Activated CD8-positive, alpha-beta memory T cell treated with anti-CD3 and anti-CD28 coated beads for 4 hours (primary cell): ENCODE results near the gene GPRIN1.

Experiments
- DNase-seq, 2 donors: peaks; one replicate each; pipeline ENCODE4 v3.0.0-alpha.2; 2020; ENCODE audit warnings: low read depth in 2 of 2

Gene GPRIN1

GRCh38 chr5:176609724-176610434, at the start of gene GPRIN1:
Gene GPRIN1 (minus strand): TSS chr5:176610156. CDS start chr5:176599834, 10,322 bp downstream.
- DNase-seq = peak in 1 of 2 donors; percentile 19

DNA sequence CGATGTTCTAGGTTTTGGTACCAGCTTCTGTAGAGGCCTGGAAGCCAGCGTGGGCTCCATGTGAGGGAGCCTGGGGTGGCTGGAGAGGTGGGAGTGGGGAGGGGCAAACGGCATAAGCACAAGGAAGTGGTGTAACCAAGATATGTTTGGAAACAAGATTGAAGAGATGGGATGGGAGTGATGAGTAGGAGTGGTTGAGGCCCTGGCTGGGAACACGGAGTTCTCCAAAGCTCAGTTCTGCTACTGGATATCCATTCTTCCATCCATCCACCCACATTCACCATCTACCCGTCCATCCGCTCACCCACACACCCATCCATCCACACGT, 49.5 kb upstream of the GPRIN1 start:
- DNase-seq = no peak

GRCh38 chr5:176658817-176659511, 49.0 kb upstream of the GPRIN1 start:
- no peak for DNase-seq

- DNase-seq = peak in 1 of 2 donors; percentile 28
These were observed 48.1 kb upstream of the GPRIN1 start for GRCh38 chr5:176658007-176658599.

DNA sequence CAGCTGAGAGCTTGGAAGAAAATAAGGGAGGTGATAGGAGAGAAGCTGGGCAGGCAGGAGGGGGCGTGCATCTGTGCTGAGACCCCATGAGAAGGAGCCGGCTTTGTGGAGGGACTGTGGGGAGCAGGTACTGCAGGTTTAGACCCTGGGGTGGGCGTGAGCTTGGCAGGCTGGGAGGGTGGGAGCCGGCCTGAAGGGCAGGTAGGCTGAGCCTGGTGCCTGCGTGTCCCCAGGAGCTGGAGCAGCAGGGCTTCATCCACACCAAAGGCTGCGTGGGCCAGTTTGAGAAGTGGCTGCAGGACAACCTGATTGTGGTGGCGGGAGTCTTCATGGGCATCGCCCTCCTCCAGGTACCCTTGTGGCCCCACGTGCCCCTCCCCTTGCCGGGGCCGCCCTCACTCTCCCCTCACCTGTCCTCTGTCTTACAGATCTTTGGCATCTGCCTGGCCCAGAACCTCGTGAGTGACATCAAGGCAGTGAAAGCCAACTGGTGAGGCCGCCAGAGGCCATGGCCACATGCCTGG, 46.6 kb upstream of the GPRIN1 start:
- DNase-seq = no peak

DNA sequence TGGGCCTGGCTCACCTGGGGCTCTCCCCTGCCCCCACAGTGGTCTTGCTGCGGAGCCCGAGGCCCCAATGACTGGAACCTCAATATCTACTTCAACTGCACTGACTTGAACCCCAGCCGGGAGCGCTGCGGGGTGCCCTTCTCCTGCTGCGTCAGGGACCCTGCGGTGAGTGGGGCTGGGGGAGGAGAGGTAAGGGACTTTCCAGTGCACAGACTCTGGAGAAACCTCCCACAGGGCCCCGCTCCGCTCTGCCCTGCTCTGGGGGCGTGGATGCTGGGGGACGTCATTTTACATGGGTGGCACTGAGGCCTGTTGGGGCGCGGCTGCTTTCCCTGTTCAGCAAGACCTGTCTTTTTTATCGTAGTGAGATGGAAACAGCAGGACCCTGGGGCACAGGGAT, 44.9 kb upstream of the GPRIN1 start:
- DNase-seq = no peak

- peak; percentile 84 to 89 for DNase-seq
These were observed 43.7 kb upstream of the GPRIN1 start for GRCh38 chr5:176653401-176654385.

GRCh38 chr5:176652136-176652535, 42.2 kb upstream of the GPRIN1 start:
- no peak for DNase-seq

GRCh38 chr5:176651472-176651980, 41.6 kb upstream of the GPRIN1 start:
- DNase-seq = no peak

- no peak for DNase-seq
These were observed 40.5 kb upstream of the GPRIN1 start for GRCh38 chr5:176650354-176650884.

- peak in 1 of 2 donors; percentile 20 for DNase-seq
These were observed 38.7 kb upstream of the GPRIN1 start for GRCh38 chr5:176648474-176649194.

GRCh38 chr5:176647843-176648473, 38.0 kb upstream of the GPRIN1 start:
- DNase-seq = no peak

GRCh38 chr5:176647030-176647842, 37.3 kb upstream of the GPRIN1 start, which contains the start of gene TSPAN17:
Gene TSPAN17 (plus strand): TSS chr5:176647484. CDS start chr5:176647616, 132 bp downstream.
- peak; percentile 93 to 94 for DNase-seq

- DNase-seq = no peak
These were observed 36.7 kb upstream of the GPRIN1 start for GRCh38 chr5:176646707-176647029.

DNA sequence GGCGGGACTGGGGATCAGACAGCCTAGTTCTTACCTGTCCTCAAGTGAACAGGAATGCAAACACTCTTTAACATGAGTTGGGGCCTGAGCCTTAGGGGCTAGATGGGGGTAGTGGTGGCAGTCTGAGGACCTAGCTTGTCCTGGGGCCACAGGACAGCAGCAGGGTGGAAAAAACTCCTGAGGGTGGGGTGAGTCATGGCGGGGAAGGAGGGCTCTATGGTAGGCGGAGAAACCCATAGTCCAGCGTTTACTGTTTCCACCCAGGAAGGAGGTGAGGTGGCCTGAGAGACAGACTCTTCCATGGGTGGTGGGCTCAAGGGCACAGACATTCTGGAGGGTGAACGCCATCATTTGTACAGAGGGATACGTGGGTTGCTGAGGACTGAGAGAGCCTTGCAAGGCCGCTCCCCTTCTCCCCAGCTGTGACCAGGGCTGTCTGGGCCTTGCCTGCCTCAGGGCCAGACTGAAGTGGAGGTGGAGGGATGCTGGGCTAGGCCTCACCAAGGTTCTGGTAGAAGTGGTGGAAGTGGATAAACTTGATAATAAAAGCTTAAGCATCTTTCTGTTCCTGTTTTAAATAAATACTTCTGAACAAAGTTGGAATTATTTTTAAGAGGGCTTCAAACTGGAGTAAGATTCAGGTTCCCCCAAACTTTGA, 36.2 kb upstream of the GPRIN1 start:
- no peak for DNase-seq

DNA sequence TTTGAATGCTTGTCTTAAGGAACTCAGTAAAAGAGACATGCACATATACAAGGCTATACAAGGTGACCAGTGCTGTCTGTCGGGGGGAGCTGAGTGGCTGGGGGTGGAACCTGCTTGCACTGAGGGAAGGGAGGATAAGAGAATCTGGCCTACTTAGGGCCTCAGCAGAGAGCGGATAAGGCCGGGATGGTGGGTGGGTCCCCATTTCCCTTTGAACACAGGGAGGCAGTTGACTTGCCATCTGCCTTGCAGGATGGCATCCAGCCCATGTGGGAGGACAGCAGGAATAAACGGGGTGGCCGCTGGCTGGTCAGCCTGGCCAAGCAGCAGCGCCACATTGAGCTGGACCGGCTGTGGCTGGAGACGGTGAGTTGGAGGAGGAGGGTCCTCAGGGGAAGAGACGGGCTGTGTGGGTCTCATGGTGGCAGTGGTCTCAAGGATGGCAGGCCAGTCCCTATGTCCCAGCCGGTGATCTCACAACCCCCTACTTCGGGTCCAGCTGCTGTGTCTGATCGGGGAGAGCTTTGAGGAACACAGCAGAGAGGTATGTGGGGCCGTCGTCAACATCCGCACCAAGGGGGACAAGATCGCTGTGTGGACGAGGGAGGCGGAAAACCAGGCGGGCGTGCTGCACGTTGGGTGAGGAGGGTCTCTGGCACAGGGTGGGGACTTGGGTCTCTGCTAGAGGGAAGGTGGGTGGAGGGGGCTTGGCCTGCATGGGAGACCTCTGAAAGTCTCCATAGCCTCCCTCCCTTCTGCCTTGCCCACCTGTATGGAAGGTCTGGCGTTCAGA, 35.1 kb upstream of the GPRIN1 start:
- no peak for DNase-seq

GRCh38 chr5:176644294-176644693, 34.3 kb upstream of the GPRIN1 start:
- no peak for DNase-seq
